Measurements from ENCODE around the gene ARHGAP5.

DNA sequence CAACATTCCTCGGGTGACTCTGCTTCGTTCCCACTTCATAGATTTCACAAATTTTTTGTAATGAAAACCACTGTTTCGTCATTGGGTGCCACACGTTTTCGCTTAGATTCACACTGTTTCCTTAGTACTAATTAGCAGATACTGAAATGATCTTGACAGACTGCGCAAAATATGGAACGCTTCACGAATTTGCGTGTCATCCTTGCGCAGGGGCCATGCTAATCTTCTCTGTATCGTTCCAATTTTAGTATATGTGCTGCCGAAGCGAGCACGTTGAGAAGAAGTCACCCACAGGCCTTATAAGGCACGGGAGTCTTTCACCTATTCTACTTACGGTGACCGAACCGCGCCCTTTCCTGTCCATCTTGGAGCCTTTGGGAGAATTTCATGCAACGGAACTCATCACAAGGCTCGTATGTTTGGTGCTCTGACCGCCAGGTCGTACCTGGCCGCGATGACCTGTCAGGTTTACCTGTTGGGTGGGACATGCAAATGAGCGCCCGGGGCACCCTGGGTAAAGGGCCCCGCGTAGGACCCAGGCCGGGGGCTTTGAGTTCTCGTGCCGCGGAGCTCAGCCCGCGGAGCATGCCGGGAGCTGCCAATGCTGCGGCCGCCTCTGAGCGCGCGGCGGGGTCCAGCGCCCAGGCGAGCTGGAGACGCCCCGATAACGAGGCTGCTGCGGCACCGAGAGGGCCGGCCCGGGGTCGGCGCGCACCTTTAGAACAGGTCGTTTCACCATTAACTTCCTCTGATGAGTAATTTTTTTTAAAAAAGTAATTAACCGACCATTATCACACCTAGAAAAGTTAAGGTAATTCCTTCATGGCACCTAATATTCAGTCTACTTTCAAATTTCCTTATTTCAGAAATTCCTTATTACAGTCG, 126.1 kb downstream of the ARHGAP5 start, which contains the start of gene RNU6-8:
- TF ChIP-seq, protein P1, sequence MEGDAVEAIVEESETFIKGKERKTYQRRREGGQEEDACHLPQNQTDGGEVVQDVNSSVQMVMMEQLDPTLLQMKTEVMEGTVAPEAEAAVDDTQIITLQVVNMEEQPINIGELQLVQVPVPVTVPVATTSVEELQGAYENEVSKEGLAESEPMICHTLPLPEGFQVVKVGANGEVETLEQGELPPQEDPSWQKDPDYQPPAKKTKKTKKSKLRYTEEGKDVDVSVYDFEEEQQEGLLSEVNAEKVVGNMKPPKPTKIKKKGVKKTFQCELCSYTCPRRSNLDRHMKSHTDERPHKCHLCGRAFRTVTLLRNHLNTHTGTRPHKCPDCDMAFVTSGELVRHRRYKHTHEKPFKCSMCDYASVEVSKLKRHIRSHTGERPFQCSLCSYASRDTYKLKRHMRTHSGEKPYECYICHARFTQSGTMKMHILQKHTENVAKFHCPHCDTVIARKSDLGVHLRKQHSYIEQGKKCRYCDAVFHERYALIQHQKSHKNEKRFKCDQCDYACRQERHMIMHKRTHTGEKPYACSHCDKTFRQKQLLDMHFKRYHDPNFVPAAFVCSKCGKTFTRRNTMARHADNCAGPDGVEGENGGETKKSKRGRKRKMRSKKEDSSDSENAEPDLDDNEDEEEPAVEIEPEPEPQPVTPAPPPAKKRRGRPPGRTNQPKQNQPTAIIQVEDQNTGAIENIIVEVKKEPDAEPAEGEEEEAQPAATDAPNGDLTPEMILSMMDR (IDR thresholded peaks at IDR 0.05), result no peak
- TF ChIP-seq POLR2A (IDR thresholded peaks at IDR 0.05), result peak in 2 of 4 donors; percentile 46 to 51
